HG03457 (cell line): Measurements from ENCODE around the gene CA7.

Experiments
- ATAC-seq: cut with Tn5 transposase; IDR thresholded peaks from one replicate; pipeline ENCODE4 v1.9.1; 2021; ENCODE audit warnings: moderate number of reproducible peaks; ENCODE audit not compliant: unreplicated experiment

The CA7 gene

GRCh38 chr16:66872943-66873684, 28.9 kb downstream of the CA7 start:
- peak; percentile 77 for ATAC-seq

DNA sequence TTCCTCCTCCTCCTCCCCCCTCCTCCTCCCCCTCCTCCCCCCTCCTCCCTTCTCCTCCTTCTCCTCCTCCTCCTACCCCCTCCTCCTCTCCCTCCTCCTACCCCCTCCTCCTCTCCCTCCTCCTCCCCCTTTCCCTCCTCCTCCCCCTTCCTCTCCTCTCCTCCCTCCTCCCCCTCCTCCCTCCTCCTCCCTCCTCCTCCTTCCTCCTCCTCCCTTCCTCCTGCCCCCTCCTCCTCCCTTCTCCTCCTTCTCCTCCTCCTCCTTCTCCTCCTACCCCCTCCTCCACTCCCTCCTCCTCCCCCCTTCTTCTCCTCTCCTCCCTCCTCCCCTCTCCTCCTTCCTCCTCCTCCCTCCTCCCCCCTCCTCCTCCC, 29.5 kb downstream of the CA7 start:
- ATAC-seq = no peak

DNA sequence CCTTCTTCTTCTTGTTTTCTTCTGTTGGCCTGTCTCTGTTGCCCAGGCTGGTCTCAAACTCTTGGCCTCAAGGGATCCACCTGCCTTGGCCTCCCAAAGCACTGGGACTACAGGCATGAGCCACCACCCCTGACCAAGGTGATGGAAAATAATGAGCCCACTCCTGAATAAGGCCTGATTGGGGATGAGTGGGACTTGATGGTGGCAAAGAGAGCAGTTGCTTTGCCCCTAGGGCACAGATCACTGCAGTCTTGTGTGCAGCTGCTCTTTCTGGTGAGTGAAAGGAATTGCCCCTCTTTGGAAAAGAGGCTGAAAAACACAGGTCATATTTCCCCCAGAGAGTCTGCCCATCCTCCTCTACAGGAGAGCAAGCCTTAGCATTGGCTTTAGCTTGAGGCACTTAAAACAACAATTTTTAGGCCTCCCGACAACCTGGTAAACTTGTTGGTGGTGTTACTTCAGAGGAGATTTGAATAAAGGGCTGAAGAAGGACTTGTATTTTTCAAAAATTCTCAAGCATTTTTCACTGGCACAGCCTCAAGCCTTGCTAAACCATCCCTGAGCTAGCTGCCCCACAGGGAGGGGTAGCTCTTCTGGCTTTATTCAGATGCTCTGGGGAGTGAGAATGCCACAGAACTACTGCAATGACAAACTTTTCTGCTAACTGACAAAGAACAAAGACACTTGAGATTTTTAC, 30.0 kb downstream of the CA7 start:
- no peak for ATAC-seq

DNA sequence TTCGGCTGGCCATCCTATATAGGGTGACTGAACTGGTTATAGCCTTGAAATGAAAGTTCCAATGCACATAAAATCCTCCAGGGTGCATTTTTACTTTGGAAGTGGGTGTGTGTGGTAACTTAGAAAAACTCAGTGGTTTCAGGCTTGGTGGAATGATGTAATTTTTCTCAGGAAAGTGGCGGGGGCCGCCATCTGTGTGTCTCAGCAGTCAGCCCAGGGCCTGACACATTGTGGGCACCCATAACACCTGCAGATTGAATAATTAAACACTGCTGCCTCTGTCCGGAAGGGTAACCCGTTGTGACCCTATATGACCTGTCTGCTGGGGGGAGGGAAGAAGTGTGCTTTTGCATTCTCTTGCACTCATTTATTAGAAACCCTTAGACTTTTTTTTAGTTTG, 33.9 kb downstream of the CA7 start:
- ATAC-seq = no peak

DNA sequence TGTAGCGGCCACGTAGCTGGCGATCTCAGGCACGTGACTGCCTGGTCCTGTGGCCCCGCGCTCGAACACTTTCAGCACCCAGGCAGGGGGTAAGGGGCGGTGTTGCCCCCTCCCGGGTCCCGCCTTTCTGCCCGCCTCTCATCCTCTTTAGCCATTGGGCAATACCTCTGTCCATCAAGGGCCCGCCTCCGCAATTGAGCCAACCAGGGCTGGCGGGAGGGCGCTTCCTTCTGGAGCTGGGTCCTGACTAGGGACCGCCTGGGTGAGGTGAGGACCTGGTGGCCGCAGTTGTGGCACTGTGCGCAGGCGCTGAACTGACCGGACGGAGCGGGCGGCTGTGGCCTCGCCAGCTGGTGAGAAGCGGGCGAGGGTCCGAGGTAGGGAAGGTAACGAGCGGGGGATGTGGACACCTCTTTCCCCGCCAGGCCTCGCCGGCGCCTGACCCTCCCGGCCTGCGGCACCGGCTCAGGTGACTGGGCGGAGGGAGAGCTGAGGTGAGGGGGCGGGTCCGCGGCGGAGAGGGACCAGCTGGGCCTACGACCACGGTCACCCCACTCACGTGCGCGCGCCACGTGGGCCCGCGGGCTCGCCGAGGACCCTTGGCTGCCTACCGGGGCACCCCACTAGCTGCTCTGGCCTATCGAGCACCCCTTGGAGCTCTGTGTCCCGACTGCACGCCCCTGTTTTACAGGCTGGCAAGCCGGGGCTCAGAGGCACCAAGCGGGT, 36.2 kb downstream of the CA7 start, which contains the start of gene PDP2:
Gene PDP2, plus strand, starts transcription at position 228 of the 726 bp plus-strand sequence. CDS start 3,770 bp downstream, outside the sequence.
- peak; percentile 86 for ATAC-seq

DNA sequence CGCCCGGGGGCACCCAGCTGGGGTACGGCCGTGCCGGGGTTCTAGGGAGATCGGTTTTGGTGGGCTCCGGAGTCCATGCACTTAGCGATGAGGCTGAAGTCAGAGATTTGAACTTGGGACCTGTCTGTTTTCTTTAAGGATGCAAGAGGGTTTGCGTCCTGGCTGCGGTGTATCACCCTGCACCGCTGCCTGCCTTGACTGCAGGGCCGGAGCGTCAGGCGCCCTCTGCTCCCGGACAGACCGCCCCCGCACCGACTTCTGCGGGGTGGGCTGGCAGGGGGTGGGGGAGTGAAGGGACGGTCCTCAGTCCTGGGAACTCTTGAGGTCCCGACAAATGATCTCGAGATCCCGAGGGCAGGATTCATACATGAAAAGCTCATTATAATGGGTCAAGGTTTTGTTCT, 36.8 kb downstream of the CA7 start:
- no peak for ATAC-seq

DNA sequence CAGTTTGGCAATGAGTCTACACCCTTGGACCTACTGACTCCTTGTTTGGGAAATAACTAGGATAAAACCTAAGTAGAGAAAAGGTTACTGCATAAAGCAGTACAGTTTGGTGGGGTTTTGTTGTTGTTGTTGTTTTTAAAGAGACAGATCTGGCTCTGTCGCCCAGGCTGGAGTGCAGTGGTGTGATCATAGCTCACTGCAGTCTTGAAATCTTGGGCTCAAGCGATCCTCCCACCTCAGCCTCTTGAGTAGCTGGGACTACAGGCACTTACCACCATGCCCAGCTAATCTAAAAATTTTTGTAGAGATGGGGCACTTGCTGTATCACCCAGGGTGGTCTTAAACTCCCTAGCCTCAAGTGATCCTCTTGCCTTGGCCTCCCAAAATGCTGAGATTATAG, 37.3 kb downstream of the CA7 start:
- ATAC-seq = no peak

DNA sequence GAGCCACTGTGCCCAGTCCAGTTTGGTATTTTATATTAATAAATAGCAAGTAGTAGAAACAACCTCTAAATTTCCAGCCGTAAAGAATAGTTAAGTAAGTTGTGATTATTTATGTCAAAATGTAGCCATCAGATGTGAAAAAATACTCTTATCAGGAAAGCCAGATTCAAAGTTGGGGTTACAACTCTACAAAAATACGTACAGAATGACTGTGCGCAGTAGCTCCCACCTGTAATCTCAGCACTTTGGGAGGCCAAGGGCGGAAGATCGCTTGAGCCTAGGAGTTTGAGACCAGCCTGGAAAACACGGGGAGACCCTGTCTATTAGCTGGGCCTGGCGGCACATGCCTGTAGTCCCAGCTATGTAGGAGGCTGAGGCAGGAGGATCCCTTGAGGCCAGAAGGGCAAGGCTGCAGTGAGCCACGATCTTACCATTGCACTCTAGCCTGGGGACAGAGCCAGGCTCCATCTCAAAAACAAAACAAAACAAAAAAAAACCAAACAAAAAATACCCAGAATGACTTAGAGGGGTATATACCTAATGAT, 37.8 kb downstream of the CA7 start:
- no peak for ATAC-seq

GRCh38 chr16:66882702-66883101, 38.5 kb downstream of the CA7 start:
- ATAC-seq = no peak

DNA sequence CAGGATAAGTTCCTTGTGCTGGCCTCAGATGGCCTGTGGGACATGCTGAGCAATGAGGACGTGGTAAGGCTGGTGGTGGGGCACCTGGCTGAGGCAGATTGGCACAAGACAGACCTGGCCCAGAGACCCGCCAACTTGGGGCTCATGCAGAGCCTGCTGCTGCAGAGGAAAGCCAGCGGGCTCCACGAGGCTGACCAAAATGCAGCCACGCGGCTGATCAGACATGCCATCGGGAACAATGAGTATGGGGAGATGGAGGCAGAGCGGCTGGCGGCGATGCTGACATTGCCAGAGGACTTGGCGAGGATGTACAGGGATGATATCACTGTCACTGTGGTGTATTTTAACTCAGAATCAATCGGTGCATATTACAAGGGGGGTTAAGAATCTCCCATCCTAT, 41.3 kb downstream of the CA7 start:
- no peak for ATAC-seq

- ATAC-seq = no peak
These were observed 42.1 kb downstream of the CA7 start for GRCh38 chr16:66886321-66886720.

DNA sequence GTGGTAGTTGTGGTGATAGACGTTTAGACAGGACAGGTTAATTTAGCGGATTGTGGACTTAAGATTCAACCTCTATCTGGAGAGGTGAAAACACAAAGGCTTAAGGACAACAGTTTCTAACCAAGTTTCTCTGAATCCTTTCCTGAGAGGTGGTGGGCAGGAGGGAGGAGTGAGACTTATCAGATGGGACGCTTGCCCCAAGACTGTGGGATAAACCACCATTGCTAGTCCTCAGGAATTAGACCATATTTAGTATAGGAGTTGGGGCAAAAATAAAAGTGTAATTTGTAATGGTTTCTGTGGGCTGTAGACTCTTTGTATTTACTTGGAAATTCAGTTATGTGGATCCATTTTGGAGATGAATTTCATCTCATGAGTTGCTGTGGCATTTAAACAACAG, 42.7 kb downstream of the CA7 start:
- ATAC-seq = no peak

DNA sequence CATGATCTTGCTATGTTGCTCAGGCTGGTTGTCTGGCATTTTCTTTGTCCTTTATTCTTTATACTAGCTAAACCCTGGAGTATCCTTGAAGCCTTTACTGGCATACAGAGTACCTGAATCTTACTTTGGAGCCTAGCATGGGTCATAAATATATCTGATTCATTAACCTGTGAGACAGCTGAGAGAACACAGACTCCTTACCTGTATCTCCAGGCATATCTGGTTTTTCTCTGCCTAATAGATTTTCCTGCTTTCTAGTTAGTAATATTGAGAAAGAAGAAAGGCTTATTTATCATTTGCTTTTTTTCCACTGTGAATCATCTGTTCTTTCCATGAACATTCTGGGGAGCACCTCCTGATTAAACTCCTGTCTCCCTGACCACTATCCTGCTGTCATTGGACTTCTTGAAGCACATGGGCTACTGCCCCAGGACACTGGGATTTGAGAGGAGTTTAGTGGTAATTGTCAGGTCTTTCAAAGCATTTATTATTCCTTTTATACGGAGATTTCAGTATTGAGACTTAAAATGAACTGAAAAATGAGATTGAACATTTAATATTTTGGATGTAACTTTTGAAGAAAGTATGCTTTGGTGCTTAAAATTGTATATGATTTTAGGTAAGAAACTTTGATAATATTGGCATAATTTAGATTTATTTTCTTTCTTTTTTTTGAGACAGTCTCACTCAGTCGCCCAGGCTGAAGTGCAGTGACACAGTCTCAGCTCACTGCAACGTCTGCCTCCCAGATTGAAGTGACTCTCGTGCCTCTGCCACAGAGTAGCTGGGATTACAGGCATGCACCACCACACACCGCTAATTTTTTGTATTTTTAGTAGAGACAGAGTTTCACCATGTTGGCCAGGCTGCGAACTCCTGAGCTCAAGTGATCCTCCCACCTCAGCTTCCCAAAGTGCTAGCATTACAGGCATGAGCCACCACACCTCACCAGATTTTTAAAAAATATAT, 44.7 kb downstream of the CA7 start:
- no peak for ATAC-seq

DNA sequence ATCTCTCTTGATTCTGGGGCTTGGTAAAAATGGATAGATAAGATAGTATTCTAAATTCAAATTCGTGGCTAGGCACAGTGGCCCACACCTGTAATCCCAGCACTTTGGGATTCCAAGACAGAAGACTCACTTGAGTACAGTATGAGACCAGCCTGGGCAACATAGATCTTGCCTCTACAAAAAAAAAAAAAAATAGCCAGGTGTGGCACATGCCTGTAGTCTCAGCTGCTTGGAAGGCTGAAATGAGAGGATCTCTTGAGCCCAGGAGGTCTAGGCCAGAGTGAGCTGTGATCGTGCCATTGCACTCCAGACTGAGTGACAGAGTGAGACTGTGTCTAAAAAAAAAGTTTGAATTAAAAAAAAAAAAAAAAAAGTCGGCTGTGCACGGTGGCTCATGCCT, 45.4 kb downstream of the CA7 start:
- ATAC-seq = no peak

DNA sequence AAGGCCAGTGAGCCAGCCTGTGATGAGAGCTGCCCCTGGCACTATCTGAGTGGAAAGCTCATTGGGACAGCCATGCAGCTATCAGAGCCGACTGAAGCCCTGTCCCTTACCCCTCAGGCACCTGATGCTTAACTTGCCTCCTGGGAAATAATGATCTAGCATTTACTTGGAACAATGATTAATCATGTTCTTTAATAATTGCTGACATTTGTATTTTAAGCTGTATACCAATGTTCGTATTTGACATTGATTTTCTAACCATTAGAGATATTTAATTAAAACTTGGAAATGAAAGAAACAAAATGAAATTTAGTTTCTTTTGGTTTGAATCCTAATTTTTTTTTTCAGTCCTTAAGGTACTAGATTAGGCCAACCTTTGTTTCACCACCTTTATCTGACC, 46.6 kb downstream of the CA7 start:
- no peak for ATAC-seq

DNA sequence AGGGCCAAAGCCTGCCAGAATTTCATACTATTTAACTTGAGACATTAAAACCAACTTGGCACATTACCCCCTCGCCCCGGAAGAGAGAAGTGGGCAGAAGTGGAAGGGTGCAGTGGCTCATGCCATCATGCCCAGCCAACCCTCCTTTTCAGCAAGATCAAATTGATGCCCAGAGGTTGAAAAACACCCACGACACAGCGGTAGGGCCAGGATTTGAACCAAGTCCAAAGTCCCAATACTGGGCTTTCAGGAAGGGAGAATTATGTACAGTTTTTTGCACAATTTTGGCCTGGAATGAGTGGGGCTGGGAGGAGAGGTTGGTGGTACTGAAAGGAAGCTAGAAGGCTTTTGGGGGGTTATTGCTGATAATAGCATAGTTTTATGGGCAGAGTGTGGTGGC, 47.1 kb downstream of the CA7 start:
- ATAC-seq = no peak

DNA sequence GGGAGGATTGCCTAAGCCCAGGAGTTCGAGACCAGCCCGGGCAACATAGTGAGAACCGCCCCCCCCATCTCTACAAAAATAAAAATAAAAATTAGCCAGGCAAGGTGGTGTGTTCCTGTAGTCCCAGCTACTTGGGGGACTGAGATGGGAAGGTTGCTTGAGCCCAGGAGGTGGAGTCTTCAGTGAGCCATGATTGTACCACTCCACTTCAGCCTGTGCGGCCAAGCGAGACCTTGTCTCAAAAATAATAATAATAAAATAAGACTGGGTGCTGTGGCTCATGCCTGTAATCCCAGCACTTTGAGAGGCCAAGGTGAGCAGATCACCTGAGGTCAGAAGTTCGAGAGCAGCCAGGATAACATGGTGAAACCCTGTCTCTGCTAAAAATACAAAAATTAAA, 47.6 kb downstream of the CA7 start:
- ATAC-seq = no peak

GRCh38 chr16:66894055-66894454, 49.8 kb downstream of the CA7 start:
- ATAC-seq = no peak

DNA sequence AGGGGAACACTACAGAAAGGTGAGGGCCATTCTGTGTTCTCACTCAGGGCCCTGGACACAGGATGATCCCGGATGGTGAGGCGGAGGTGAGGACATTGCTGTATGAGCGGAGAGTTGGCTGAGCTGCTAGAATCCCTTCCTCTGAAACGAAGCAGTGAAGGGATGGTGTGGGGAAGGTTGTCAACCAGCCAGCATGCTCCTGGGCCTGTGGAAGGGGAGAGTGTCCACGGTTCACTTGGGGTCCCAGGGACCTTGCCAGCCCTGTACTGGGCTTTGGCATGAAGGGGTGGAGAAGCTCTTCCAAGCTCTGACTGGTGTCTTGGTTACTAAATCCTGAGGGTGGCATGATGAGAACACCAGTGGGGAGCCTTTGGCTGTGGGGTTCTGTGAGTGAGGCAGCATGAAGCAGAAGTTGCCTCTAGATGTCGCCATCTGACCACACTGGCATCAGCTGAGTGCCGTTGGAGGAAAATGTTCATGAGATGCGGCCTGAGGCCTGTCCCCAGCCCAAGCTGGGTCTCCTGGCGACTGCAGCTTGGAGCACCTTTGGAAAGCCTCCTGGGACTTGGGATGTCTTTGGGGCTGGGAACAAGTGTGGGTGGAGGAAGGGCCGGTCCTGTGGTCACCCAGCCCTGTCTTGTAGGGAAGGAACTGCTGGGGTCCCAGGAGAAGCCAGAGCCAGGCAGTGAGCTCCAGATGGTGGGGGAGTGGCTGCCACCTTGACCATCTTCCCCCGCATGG, 50.9 kb downstream of the CA7 start:
- ATAC-seq = no peak

DNA sequence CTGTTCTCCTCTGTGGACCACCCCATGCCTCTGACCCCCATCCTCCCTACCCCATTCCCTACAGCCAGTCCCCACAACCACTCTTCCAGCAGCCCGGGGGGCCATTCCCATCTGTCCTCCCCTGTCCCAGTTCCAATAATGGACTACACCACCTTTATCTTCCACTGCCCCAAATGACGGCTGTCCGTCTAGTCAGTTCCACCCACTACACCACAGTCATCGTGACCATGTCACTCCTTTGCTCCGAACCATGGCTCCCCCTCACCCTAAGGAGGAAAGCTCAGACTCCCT, 51.4 kb downstream of the CA7 start:
- no peak for ATAC-seq
